ENCODE data around the gene CDC16. TPM values are rescaled to one million over a fixed set of nuclear protein-coding genes. Genes with fewer than 3 reads are reported as not detected.

Gene CDC16
- total RNA-seq, 4 donors from 2014 or later, result 40.1 to 53.1 (median 47.4) TPM

GRCh38 chr13:114219392-114219791 is 15.3 kb upstream of the CDC16 start:
- Histone ChIP-seq H3K4me3 (no peak overlapping the region), H3K36me3 (no peaks in the 10 kb centered on the region), H3K4me1 (no peaks in the 10 kb centered on the region), H3K27me3 (peaks cover 1% of the 10 kb centered on the region), H3K9me3 (no peaks in the 10 kb centered on the region), H3K27ac (no peak overlapping the region)
- TF ChIP-seq EP300 (IDR thresholded peaks at IDR 0.05) (no peak), CTCF (IDR thresholded peaks at IDR 0.05) (no peak), POLR2AphosphoS5 (IDR thresholded peaks at IDR 0.05) (no peak), POLR2A (IDR thresholded peaks at IDR 0.05) (no peak)
- no peak for ATAC-seq
- 40 to 48% methylated on average over 3 of the region's 3 CpGs for WGBS, 2 donors (ENCODE audit: low coverage in 1 of 2)

GRCh38 chr13:114222461-114222968 is 12.2 kb upstream of the CDC16 start:
- ATAC-seq, result peak; percentile 3
- no peak for TF ChIP-seq POLR2A (IDR thresholded peaks at IDR 0.05)
- WGBS, 2 donors (ENCODE audit: low coverage in 1 of 2), result 45 to 73% methylated on average over 6 of the region's 9 CpGs
- peaks cover 7% of the 10 kb centered on the region for H3K27me3 ChIP-seq
- H3K36me3 ChIP-seq, result no peaks in the 10 kb centered on the region
- H3K27ac ChIP-seq, result no peak overlapping the region
- H3K4me3 ChIP-seq, result no peak overlapping the region
- H3K4me1 ChIP-seq, result peaks cover 0 to 17% (median 2%) of the 10 kb centered on the region in 3 donors
- H3K9me3 ChIP-seq, result no peaks in the 10 kb centered on the region

DNA sequence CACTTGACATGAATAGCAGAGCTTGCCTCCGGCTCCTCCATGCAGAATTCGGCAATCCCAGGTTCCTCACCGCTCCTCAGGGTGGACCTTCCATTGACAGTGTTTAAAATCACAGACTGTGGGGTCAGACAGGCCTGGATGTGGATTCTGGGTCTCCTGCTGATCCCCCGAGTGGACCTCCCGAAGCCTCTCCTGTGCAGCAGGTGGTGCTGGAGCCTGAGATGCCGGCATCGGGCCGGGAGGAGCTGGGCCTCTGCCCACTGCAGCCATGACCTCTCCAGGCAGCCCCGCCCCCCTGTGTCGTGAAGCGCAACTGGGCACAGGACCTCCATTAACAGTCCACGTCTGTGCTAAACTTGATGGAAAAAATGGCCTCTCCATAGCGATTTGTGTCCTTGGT is 10.5 kb upstream of the CDC16 start:
- Histone ChIP-seq H3K27me3 (peaks cover 22% of the 10 kb centered on the region), H3K4me3 (no peak overlapping the region), H3K4me1 (peaks cover 0 to 17% (median 2%) of the 10 kb centered on the region in 3 donors), H3K27ac (no peak overlapping the region), H3K36me3 (no peaks in the 10 kb centered on the region), H3K9me3 (no peaks in the 10 kb centered on the region)
- ATAC-seq, result no peak
- 94 to 100% methylated on average over 2 to 6 of the region's 13 CpGs for WGBS, 2 donors (ENCODE audit: low coverage in 1 of 2)
- no peak for TF ChIP-seq CTCF (IDR thresholded peaks at IDR 0.05)
- no peak for TF ChIP-seq EP300 (IDR thresholded peaks at IDR 0.05)
- TF ChIP-seq POLR2AphosphoS5 (IDR thresholded peaks at IDR 0.05), result no peak
- no peak for TF ChIP-seq POLR2A (IDR thresholded peaks at IDR 0.05)

GRCh38 chr13:114225610-114226009 is 9.1 kb upstream of the CDC16 start:
- Histone ChIP-seq H3K36me3 (no peaks in the 10 kb centered on the region), H3K27ac (no peak overlapping the region), H3K9me3 (no peaks in the 10 kb centered on the region), H3K27me3 (peaks cover 29% of the 10 kb centered on the region), H3K4me1 (peaks cover 0 to 17% (median 2%) of the 10 kb centered on the region in 3 donors), H3K4me3 (no peak overlapping the region)
- no peak for ATAC-seq
- 58 to 66% methylated on average over 2 to 4 of the region's 8 CpGs for WGBS, 2 donors (ENCODE audit: low coverage in 1 of 2)
- TF ChIP-seq CTCF (IDR thresholded peaks at IDR 0.05) (no peak), POLR2A (IDR thresholded peaks at IDR 0.05) (no peak), EP300 (IDR thresholded peaks at IDR 0.05) (no peak), POLR2AphosphoS5 (IDR thresholded peaks at IDR 0.05) (no peak)

- ATAC-seq, result no peak
- Histone ChIP-seq H3K27me3 (peaks cover 29% of the 10 kb centered on the region), H3K9me3 (no peaks in the 10 kb centered on the region), H3K4me1 (peaks cover 0 to 17% (median 2%) of the 10 kb centered on the region in 3 donors), H3K36me3 (no peaks in the 10 kb centered on the region), H3K4me3 (no peak overlapping the region), H3K27ac (no peak overlapping the region)
- TF ChIP-seq POLR2AphosphoS5 (IDR thresholded peaks at IDR 0.05), result no peak
- TF ChIP-seq CTCF (IDR thresholded peaks at IDR 0.05), result no peak
- TF ChIP-seq EP300 (IDR thresholded peaks at IDR 0.05), result no peak
- no peak for TF ChIP-seq POLR2A (IDR thresholded peaks at IDR 0.05)
- WGBS, 2 donors (ENCODE audit: low coverage in 1 of 2), result 60 to 89% methylated on average over 1 to 6 of the region's 11 CpGs
These were observed 8.6 kb upstream of the CDC16 start for GRCh38 chr13:114226088-114226487.

Measured in gastroesophageal sphincter (tissue), 4 donors.